Thymus (tissue), 11 donors: ENCODE measurements around the gene ICAM2. TPM values are rescaled to one million over a fixed set of nuclear protein-coding genes. Genes with fewer than 3 reads are reported as not detected.

Experiments
- DNase-seq, 9 donors: peaks; one replicate each; pipeline ENCODE4 v3.0.0-alpha.2; 2013; ENCODE audit warnings: low spot score in 9 of 9, low read depth in 6 of 9, missing footprints in 1 of 9
- H3K27ac ChIP-seq, 2 donors: one replicate each; pipeline ENCODE4 v1.5.1; 2013; ENCODE audit warnings: control low read depth in 1 of 2, low read depth in 1 of 2, low read length in 1 of 2, mild to moderate bottlenecking in 1 of 2, moderate library complexity in 1 of 2
- H3K27me3 ChIP-seq, 2 donors: one replicate each; pipeline ENCODE4 v1.5.1; 2013; ENCODE audit warnings: low read length in 1 of 2; ENCODE audit not compliant: control insufficient read depth in 2 of 2, insufficient read depth in 1 of 2
- H3K36me3 ChIP-seq, 2 donors: one replicate each; pipeline ENCODE4 v1.5.1; 2013; ENCODE audit warnings: low read length in 1 of 2, mild to moderate bottlenecking in 1 of 2, moderate library complexity in 1 of 2; ENCODE audit not compliant: control insufficient read depth in 2 of 2, insufficient read depth in 2 of 2
- H3K4me1 ChIP-seq, 2 donors: one replicate each; pipeline ENCODE4 v1.5.1; 2013; ENCODE audit warnings: low read length in 2 of 2; ENCODE audit not compliant: control insufficient read depth in 2 of 2, insufficient read depth in 2 of 2
- H3K4me3 ChIP-seq, 2 donors: one replicate each; pipeline ENCODE4 v1.5.1; 2013; ENCODE audit warnings: low read length in 2 of 2, control low read depth in 1 of 2, mild to moderate bottlenecking in 1 of 2
- H3K9me3 ChIP-seq, 2 donors: one replicate each; pipeline ENCODE4 v1.5.1; 2013; ENCODE audit warnings: low read length in 1 of 2, mild to moderate bottlenecking in 1 of 2; ENCODE audit not compliant: control insufficient read depth in 2 of 2, insufficient read depth in 1 of 2
- WGBS: extraction: QIAGEN DNeasy Blood & Tissue Kit; methylation state at CpG from one replicate; pipeline ENCODE4 v1.1.7; 2013; 5-methylcytosine and 5-hydroxymethylcytosine counted together
- polyA plus RNA-seq: library from polyadenylated mRNA; stranded (reverse); fragments of 200-250 nt; gene quantifications from one replicate; pipeline ENCODE4 v1.2.3, GENCODE V29; 2013
- total RNA-seq: library from RNA; stranded (reverse); fragments of 120-200 nt; gene quantifications from one replicate; pipeline ENCODE4 v1.2.4, GENCODE V29; 2013
- donor health status: healthy.

Gene ICAM2
- total and polyA plus RNA-seq, 2 donors, result 38.6 to 53.9 TPM

GRCh38 chr17:64063088-64063487 lies 42.7 kb upstream of the ICAM2 start:
- no peak overlapping the region for H3K4me3 ChIP-seq
- H3K27me3 ChIP-seq, result no peaks in the 10 kb centered on the region
- H3K36me3 ChIP-seq, result peaks cover 20 to 28% of the 10 kb centered on the region in 2 donors
- H3K27ac ChIP-seq, result no peak overlapping the region
- peaks cover 32 to 67% of the 10 kb centered on the region in 2 donors for H3K4me1 ChIP-seq
- H3K9me3 ChIP-seq, result no peaks in the 10 kb centered on the region
- WGBS, result 97% methylated on average over 5 of the region's 5 CpGs
- no peak for DNase-seq

DNA sequence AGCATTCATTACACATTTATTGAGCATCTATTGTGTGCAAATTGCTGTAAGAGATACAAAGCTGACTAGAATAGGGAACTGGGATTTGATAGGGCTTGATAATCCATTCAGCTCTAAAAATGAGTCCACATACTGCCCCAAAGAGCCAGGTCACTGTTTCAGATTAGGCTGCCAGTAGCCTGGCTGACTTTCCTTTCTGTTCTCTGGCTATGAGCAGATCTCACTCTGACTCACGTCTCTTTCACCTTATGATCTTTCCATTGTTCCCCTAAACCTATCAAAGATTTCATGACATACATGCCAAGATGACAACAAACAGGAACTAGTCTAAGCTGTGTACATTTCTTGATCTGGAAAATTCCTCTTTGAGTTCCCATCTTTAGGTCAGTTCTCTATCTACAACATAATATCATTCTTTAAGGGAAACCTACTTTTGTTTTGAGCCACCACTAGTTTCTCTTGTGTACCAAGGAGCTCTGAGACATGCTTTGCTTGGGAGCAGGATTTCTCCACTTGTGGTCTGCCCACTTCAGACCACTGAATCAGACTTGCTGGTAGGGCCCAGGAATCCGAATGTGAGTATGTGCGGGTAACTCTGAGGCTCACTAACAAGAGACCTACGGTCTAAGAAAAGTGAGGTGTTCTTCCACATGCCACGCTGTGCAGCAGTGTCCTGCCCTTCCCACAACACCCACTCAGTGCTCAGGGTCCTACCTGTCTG lies 40.9 kb upstream of the ICAM2 start:
- H3K9me3 ChIP-seq, result no peaks in the 10 kb centered on the region
- peaks cover 24 to 69% of the 10 kb centered on the region in 2 donors for H3K4me1 ChIP-seq
- H3K36me3 ChIP-seq, result peaks cover 26 to 33% of the 10 kb centered on the region in 2 donors
- no peak overlapping the region for H3K4me3 ChIP-seq
- DNase-seq, result peak in 1 of 9 donors; percentile 29
- H3K27ac ChIP-seq, result no peak overlapping the region
- WGBS, result 95% methylated on average over 5 of the region's 5 CpGs
- H3K27me3 ChIP-seq, result no peaks in the 10 kb centered on the region

GRCh38 chr17:64060331-64060730 lies 39.9 kb upstream of the ICAM2 start:
- peak overlapping the region in 1 of 2 donors; percentile 76 for H3K27ac ChIP-seq
- no peaks in the 10 kb centered on the region for H3K27me3 ChIP-seq
- no peaks in the 10 kb centered on the region for H3K9me3 ChIP-seq
- peaks cover 34 to 40% of the 10 kb centered on the region in 2 donors for H3K36me3 ChIP-seq
- DNase-seq, result peak in 1 of 9 donors; percentile 58
- peaks cover 26 to 67% of the 10 kb centered on the region in 2 donors for H3K4me1 ChIP-seq
- no peak overlapping the region for H3K4me3 ChIP-seq
- 32% methylated on average over 5 of the region's 5 CpGs for WGBS

GRCh38 chr17:64059756-64060155 lies 39.3 kb upstream of the ICAM2 start:
- Histone ChIP-seq H3K36me3 (peaks cover 39 to 44% of the 10 kb centered on the region in 2 donors), H3K27me3 (no peaks in the 10 kb centered on the region), H3K27ac (peak overlapping the region in 1 of 2 donors; percentile 76), H3K4me3 (no peak overlapping the region), H3K9me3 (no peaks in the 10 kb centered on the region), H3K4me1 (peaks cover 26 to 61% of the 10 kb centered on the region in 2 donors)
- DNase-seq, result no peak
- 90% methylated on average over 2 of the region's 2 CpGs for WGBS

DNA sequence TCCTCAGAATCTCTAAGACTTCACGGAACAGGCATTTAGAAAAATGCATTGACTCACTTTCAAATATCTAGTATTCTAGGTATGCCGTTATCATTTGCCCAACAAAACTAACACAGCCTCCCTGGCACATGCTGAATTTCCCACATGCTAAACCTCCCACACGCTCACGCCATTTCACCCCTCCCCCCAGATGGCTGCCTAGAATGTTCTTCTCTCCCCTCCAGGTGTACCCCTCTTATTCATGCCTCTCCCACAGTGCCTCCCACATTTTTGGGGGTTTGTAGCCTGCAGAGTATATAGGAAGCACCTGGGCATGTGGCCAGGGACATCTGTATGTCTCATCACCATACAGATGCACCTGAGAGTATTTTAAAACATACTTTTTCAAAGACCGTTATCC lies 38.2 kb upstream of the ICAM2 start:
- Histone ChIP-seq H3K36me3 (peaks cover 41 to 51% of the 10 kb centered on the region in 2 donors), H3K27me3 (no peaks in the 10 kb centered on the region), H3K4me3 (no peak overlapping the region), H3K4me1 (peaks cover 26 to 51% of the 10 kb centered on the region in 2 donors), H3K27ac (peak overlapping the region in 1 of 2 donors; percentile 76), H3K9me3 (peaks cover 0 to 2% of the 10 kb centered on the region in 2 donors)
- WGBS, result 21% methylated on average over 5 of the region's 5 CpGs
- DNase-seq, result peak in 5 of 9 donors; percentile 41 to 76 (median 61)

GRCh38 chr17:64057701-64058263 lies 37.3 kb upstream of the ICAM2 start:
- Histone ChIP-seq H3K27ac (peak overlapping the region in 1 of 2 donors; percentile 76), H3K27me3 (no peaks in the 10 kb centered on the region), H3K36me3 (peaks cover 48 to 60% of the 10 kb centered on the region in 2 donors), H3K4me1 (peaks cover 26 to 51% of the 10 kb centered on the region in 2 donors), H3K4me3 (no peak overlapping the region), H3K9me3 (peaks cover 0 to 2% of the 10 kb centered on the region in 2 donors)
- 97% methylated on average over 9 of the region's 9 CpGs for WGBS
- DNase-seq, result peak in 1 of 9 donors; percentile 20

DNA sequence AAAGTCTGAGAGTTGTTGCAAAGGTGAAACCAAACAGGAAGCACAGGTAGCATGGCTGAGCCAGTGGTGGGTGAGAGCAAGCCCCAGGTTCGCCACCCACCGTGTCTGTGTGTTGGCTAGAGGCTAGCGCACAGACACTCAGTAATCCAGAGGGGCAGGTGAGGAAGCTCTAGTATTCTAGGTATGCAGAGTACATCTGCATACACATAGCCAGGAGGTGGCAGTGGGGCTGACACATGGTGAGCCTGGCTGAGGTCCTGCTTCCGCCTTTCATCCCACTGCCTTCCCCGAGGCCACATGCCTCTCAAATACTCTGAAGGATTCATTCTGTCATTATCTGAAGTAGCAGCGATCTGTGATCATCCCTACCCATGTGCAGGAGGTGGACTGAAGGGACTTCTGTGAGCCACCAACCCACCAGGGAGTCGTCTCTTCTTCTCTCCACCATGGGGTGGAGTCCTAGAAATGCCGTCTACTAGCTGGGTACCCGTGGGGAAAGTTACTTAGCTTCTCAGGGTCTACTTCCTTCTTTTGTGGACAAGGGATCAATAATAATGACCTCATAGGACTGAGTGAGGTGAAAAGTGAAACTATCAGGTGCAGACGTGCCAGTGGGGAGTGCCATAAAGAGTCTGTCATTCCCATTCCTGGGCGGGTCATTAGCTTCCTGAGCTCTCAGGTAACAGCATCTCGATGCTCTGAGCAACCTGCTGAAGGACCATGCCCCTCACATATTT lies 36.0 kb upstream of the ICAM2 start:
- DNase-seq, result peak in 1 of 9 donors; percentile 20
- no peak overlapping the region for H3K27ac ChIP-seq
- no peak overlapping the region for H3K4me3 ChIP-seq
- no peaks in the 10 kb centered on the region for H3K27me3 ChIP-seq
- H3K9me3 ChIP-seq, result peaks cover 0 to 2% of the 10 kb centered on the region in 2 donors
- peaks cover 54 to 68% of the 10 kb centered on the region in 2 donors for H3K36me3 ChIP-seq
- 82% methylated on average over 12 of the region's 12 CpGs for WGBS
- H3K4me1 ChIP-seq, result peaks cover 26 to 48% of the 10 kb centered on the region in 2 donors

DNA sequence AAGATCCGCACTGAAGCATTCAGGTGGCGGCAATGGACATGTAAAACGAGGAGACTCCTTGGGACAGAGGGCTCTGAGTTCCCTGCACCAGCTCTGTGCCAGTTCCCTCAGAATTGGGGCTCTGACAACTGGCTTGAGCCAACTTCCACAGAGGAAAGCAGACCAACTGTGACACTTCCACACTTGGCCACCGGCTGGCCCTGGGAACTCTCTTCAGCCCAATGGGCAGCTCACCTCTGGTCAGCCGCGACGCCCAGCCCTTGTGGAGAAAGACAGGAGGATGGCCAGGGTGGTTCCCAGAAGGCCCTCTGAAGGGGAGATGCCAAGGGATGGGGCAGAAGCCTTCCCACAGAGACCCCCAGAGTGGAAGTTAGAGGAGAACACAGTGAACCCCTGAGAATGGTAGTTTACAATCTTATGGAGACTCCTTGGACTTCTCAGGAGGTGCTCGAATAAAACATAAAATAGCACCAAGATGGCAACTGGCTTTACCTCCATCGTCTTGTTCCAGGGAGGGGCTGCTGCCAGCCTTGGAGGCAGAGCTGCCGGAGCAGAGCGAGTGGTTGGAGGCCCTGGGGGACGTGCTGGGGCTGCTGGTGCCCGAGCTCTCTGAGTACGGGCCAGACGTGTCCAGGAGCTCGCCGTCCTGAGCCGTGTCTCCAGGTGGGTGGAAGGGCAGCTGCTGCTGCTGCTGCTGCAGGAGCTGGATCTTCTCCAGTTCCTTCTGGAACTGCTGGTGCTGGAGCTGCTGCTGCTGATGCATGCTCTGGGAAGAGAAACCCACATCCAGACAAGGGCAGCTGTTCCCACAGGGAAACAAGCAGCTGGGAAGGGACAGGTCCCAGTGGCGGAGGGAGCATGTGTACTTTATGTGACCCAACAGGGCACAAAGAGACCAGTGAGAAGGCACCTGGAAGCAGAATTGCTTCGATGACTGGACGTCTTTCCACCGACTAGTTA lies 35.0 kb upstream of the ICAM2 start:
- WGBS, result 99% methylated on average over 22 of the region's 22 CpGs
- peaks cover 29 to 50% of the 10 kb centered on the region in 2 donors for H3K4me1 ChIP-seq
- H3K36me3 ChIP-seq, result peaks cover 54 to 66% of the 10 kb centered on the region in 2 donors
- H3K27ac ChIP-seq, result peak overlapping the region in 1 of 2 donors; percentile 25
- no peak overlapping the region for H3K4me3 ChIP-seq
- no peak for DNase-seq
- H3K9me3 ChIP-seq, result peaks cover 0 to 2% of the 10 kb centered on the region in 2 donors
- H3K27me3 ChIP-seq, result no peaks in the 10 kb centered on the region
